K562 (cell line): ENCODE measurements around the gene SLC22A23. TPM values are rescaled to one million over a fixed set of nuclear protein-coding genes. Genes with fewer than 3 reads are reported as not detected.

ENCODE experiments used
- ATAC-seq: fragments of 200-7000 bp; cut with Tn5 transposase; 3 replicates; pipeline ENCODE4 v1.9.1; 2020; ENCODE audit warnings: moderate library complexity
- BruUV-seq: library from RNA; stranded (reverse); fragments of 400-500 nt; replicated peaks from 2 replicates; lab custom pipeline; 2021; lab: Mats Ljungman, UMichigan
- CTCF ChIA-PET: fragments of 300-600 bp; formaldehyde crosslinking; extraction: SDS; loops from one replicate; lab custom pipeline; 2021; ENCODE audit warnings: low intra/inter-chr PET ratio; lab: Yijun Ruan, JAX
- POLR2A ChIA-PET: fragments of 300-600, 350-650 bp; sonication (Branson Sonifier 250); formaldehyde crosslinking; extraction: SDS; loops from one replicate; lab custom pipeline; 2021; ENCODE audit warnings: antibody characterized with exemption, inconsistent platforms; lab: Yijun Ruan, JAX
- DNase-seq, 4 experiments: peaks; one replicate each; pipeline versions ENCODE4 v3.0.0 to v3.0.0-alpha.2; 2011 to 2018; ENCODE audit warnings: low spot score in 3 of 4, mixed read lengths in 3 of 4; ENCODE audit errors: extremely low read depth in 1 of 4
- FAIRE-seq: peaks from 2 replicates; lab custom pipeline; 2011; peaks lifted over from hg19 to GRCh38; lab: Jason Lieb, UNC
- H2AFZ ChIP-seq: 2 replicates; pipeline ENCODE4 v1.6.0; 2011; ENCODE audit warnings: low read depth, low read length, control low read depth, inconsistent platforms
- H3K27ac ChIP-seq: fragments of 200-600 bp; 3 replicates; pipeline ENCODE4 v1.8.0; 2011; ENCODE audit warnings: low read depth, mild to moderate bottlenecking, control low read depth, inconsistent platforms, low read length, moderate library complexity, mixed read lengths; ENCODE audit errors: extremely low read depth
- H3K27me3 ChIP-seq, 2 experiments: fragments of 300-600 bp in 1 of 2; 2 replicates in 1 of 2; 3 replicates in 1 of 2; pipeline versions ENCODE4 v1.6.0 to v1.8.0; 2011; ENCODE audit warnings: inconsistent platforms in 2 of 2, low read length in 2 of 2, mild to moderate bottlenecking in 1 of 2, mixed read lengths in 1 of 2, moderate library complexity in 1 of 2; ENCODE audit not compliant: control insufficient read depth in 2 of 2, insufficient read depth in 2 of 2
- H3K36me3 ChIP-seq: fragments of 300-600 bp; 3 replicates; pipeline ENCODE4 v1.8.0; 2011; ENCODE audit warnings: mild to moderate bottlenecking, low read length, inconsistent platforms; ENCODE audit not compliant: control insufficient read depth, insufficient read depth
- H3K4me1 ChIP-seq, 2 experiments: fragments of 200-600 bp in 1 of 2; replicated peaks in 1 of 2; 2 replicates in 1 of 2; 3 replicates in 1 of 2; pipeline versions ENCODE4 v1.5.1 to v1.8.0; 2011; ENCODE audit warnings: inconsistent platforms in 2 of 2, low read length in 2 of 2, mild to moderate bottlenecking in 1 of 2, mixed read lengths in 1 of 2, moderate library complexity in 1 of 2; ENCODE audit not compliant: control insufficient read depth in 2 of 2, insufficient read depth in 2 of 2
- H3K4me2 ChIP-seq: 2 replicates; pipeline ENCODE4 v1.6.1; 2011; ENCODE audit warnings: low read length, control low read depth, inconsistent platforms, mixed read lengths; ENCODE audit not compliant: insufficient read depth
- H3K4me3 ChIP-seq: fragments of 200-600 bp; sonication (generic), shearing (Covaris generic); 2 replicates; pipeline ENCODE4 v1.5.1; 2016; ENCODE audit warnings: control low read depth, inconsistent platforms
- H3K79me2 ChIP-seq: fragments of 200-600 bp; 3 replicates; pipeline ENCODE4 v1.8.0; 2011; ENCODE audit warnings: low read length, inconsistent platforms; ENCODE audit not compliant: control insufficient read depth, insufficient read depth
- H3K9ac ChIP-seq, 2 experiments: 2 replicates each; pipeline versions ENCODE4 v1.6.0 to v1.6.1; 2011; ENCODE audit warnings: low read depth in 2 of 2, low read length in 2 of 2, control low read depth in 1 of 2, inconsistent platforms in 1 of 2, mild to moderate bottlenecking in 1 of 2, mixed read lengths in 1 of 2; ENCODE audit not compliant: insufficient read depth in 1 of 2
- H3K9me1 ChIP-seq: one replicate; pipeline ENCODE4 v1.6.0; 2011; ENCODE audit warnings: inconsistent platforms, mild to moderate bottlenecking, low read length, moderate library complexity; ENCODE audit not compliant: control insufficient read depth, insufficient read depth
- H3K9me3 ChIP-seq: replicated peaks from 2 replicates; pipeline ENCODE4 v1.5.1; 2011; ENCODE audit warnings: low read depth, low read length, inconsistent platforms; ENCODE audit not compliant: control insufficient read depth, insufficient read depth
- H4K20me1 ChIP-seq: replicated peaks from 2 replicates; pipeline ENCODE4 v1.6.1; 2011; ENCODE audit warnings: low read length, inconsistent platforms, mixed read lengths; ENCODE audit not compliant: control insufficient read depth, insufficient read depth
- DMBX1 ChIP-seq: fragments of 250-450 bp; sonication (Bioruptor Pico); IDR thresholded peaks from 2 replicates; pipeline ENCODE4 v1.8.0; 2022; ENCODE audit warnings: inconsistent platforms, mild to moderate bottlenecking, moderate library complexity, borderline replicate concordance
- WGBS: fragments of 100-300 bp; shearing (Covaris generic); methylation state at CpG from one replicate; pipeline ENCODE4 v1.1.6; 2016; ENCODE audit warnings: low coverage, mixed read lengths; ENCODE audit not compliant: insufficient coverage; ENCODE audit errors: missing lambda C conversion rate; 5-methylcytosine and 5-hydroxymethylcytosine counted together
- in situ Hi-C: fragments of 300-500 bp; cut with MboI; formaldehyde crosslinking; loops from 4 replicates; pipeline ENCODE4 v1.15.0; 2018; ENCODE audit warnings: inconsistent platforms, mixed read lengths
- intact Hi-C: fragments of 100-400 bp; cut with micrococcal nuclease; formaldehyde crosslinking; loops from 2 replicates; pipeline ENCODE4 v1.14.2; 2022
- polyA plus RNA-seq, 8 experiments: library from polyadenylated mRNA; depleted of rRNA in 4 of 8; stranded (reverse) in 5 of 8; unstranded in 3 of 8; fragments of >200 nt; fragmentation: Nextera tagmentation in 2 of 8; fragmentation: Illumina TruSeq in 1 of 8; extraction: Ambion mirVana in 2 of 8; extraction: Trizol in 1 of 8; gene quantifications; 2 replicates each; pipeline versions ENCODE4 v1.2.1 to v1.2.3, GENCODE V29; 2011 to 2014; ENCODE audit warnings: inconsistent platforms in 1 of 8, missing spikeins in 1 of 8
- total RNA-seq, 7 experiments: library from RNA; depleted of rRNA in 6 of 7; stranded (reverse); fragments of >200 nt in 6 of 7; fragmentation: Illumina TruSeq in 2 of 7; extraction: Trizol in 2 of 7; gene quantifications; 2 replicates each; pipeline versions ENCODE4 v1.2.1 to v1.2.3, GENCODE V29; 2011 to 2021; ENCODE audit warnings: low replicate concordance in 1 of 7
- TF ChIP-seq, protein P1 (sequence below), 2 experiments: fragments of 450-650 bp in 1 of 2; sonication (generic) in 1 of 2; formaldehyde crosslinking; conservative IDR thresholded peaks; 2 replicates each; pipeline versions ENCODE4 v1.4.0 to v1.8.1; 2020 to 2022; ENCODE audit warnings: mild to moderate bottlenecking in 1 of 2, missing genetic modification reagents in 1 of 2

The SLC22A23 gene
- total and polyA plus RNA-seq, 9 of the 15 experiments (the other 6 are each of a cell fraction or from before 2014, with no cell fraction given) = 0.30 to 8.7 (median 2.5) TPM

- Histone ChIP-seq H3K27ac (no peak overlapping the region), H3K4me2 (no peak overlapping the region), H3K79me2 (no peaks in the 10 kb centered on the region), H3K9ac (no peak overlapping the region), H3K4me1 (peaks cover 13 to 34% of the 10 kb centered on the region in 2 experiments; a peak in 4 of 5 replicates), H3K27me3 (no peaks in the 10 kb centered on the region), H3K9me1 (no peaks in the 10 kb centered on the region), H3K4me3 (no peak overlapping the region), H3K9me3 (no peaks in the 10 kb centered on the region), H3K36me3 (no peaks in the 10 kb centered on the region), H4K20me1 (no peaks in the 10 kb centered on the region), H2AFZ (no peak overlapping the region)
- no peak for TF ChIP-seq DMBX1 (CRISPR knock-in tag)
- TF ChIP-seq, protein P1, sequence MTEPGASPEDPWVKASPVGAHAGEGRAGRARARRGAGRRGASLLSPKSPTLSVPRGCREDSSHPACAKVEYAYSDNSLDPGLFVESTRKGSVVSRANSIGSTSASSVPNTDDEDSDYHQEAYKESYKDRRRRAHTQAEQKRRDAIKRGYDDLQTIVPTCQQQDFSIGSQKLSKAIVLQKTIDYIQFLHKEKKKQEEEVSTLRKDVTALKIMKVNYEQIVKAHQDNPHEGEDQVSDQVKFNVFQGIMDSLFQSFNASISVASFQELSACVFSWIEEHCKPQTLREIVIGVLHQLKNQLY (CRISPR knock-in tag; conservative IDR thresholded peaks at IDR 0.05) = 0 out of 4 replicates have a peak, but pooled peaks of 1 of the 2 experiments have one; percentile 27
- ChIA-PET POLR2A (interaction anchor here (1.0 kb wide), 2 partner anchors 11 to 16 kb away, joined by 3 to 4 read pairs; no protein-coding TSS in a partner anchor), CTCF (no interaction called here)
- no TSS peak for BruUV-seq
- intact Hi-C loops (no loop called here), in situ Hi-C loops (no loop called here)
- FAIRE-seq = no peak
- 76% methylated on average over 8 of the region's 8 CpGs for WGBS
- no peak for ATAC-seq
- DNase-seq = no peak
Measured at GRCh38 chr6:3400162-3400561, 56.7 kb downstream of the SLC22A23 start.
